22Rv1 (cell line): ENCODE measurements around the gene MRS2.
A peak's percentile ranks its signal among the peaks of the same experiment; 100 is the strongest.
"Not testable (repeated sequence)": the region's sequence is repeated elsewhere in the genome, so short reads cannot be mapped to it uniquely, and the experiment has no call there.

Experiments used
- H3K27ac ChIP-seq: fragments of 450-650 bp; 2 replicates; pipeline ENCODE4 v1.5.1; 2017
- ZFX ChIP-seq: fragments of 450-650 bp; IDR thresholded peaks from 2 replicates; pipeline ENCODE4 v1.6.1; 2017; ENCODE audit warnings: antibody characterized with exemption, borderline replicate concordance
- TF ChIP-seq, protein P1 (sequence below): fragments of 450-650 bp; IDR thresholded peaks from 2 replicates; pipeline ENCODE4 v1.5.1; 2017; ENCODE audit warnings: mild to moderate bottlenecking

MRS2 gene

DNA sequence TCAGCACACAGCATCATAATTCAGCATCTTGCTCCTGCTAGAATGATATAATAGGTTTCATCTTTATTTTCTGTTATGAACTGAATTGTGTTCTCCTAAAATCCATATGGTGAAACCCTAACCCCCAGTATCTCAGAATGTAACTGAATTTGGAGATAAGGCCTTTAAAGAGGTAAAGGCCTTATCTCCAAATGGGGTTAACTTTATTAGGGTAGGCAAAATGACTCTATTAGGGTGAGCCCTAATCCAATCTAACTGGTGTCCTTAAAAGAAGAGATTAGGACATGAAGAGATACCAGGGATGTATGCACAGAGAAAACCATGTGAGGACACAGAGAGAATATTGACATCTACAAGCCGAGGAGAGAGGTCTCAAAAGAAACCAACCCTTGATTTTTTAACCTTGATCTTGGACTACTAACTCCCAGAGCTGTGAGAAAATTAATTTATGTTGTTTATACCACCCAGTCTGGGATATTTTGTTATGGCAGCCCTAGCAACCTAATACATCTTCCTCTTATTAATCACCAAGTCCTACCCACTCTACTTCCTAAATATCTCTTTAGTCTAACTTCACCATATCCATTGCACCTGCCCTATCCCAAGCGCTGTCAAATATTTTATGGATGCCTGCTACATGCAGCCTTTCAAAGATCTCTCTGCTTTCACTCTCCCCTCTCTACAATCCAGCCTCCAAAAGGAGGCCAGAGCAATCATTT is 8.5 kb upstream of the MRS2 start:
- no peak overlapping the region for H3K27ac ChIP-seq
- TF ChIP-seq ZFX = no peak
- TF ChIP-seq, protein P1, sequence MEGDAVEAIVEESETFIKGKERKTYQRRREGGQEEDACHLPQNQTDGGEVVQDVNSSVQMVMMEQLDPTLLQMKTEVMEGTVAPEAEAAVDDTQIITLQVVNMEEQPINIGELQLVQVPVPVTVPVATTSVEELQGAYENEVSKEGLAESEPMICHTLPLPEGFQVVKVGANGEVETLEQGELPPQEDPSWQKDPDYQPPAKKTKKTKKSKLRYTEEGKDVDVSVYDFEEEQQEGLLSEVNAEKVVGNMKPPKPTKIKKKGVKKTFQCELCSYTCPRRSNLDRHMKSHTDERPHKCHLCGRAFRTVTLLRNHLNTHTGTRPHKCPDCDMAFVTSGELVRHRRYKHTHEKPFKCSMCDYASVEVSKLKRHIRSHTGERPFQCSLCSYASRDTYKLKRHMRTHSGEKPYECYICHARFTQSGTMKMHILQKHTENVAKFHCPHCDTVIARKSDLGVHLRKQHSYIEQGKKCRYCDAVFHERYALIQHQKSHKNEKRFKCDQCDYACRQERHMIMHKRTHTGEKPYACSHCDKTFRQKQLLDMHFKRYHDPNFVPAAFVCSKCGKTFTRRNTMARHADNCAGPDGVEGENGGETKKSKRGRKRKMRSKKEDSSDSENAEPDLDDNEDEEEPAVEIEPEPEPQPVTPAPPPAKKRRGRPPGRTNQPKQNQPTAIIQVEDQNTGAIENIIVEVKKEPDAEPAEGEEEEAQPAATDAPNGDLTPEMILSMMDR = no peak

DNA sequence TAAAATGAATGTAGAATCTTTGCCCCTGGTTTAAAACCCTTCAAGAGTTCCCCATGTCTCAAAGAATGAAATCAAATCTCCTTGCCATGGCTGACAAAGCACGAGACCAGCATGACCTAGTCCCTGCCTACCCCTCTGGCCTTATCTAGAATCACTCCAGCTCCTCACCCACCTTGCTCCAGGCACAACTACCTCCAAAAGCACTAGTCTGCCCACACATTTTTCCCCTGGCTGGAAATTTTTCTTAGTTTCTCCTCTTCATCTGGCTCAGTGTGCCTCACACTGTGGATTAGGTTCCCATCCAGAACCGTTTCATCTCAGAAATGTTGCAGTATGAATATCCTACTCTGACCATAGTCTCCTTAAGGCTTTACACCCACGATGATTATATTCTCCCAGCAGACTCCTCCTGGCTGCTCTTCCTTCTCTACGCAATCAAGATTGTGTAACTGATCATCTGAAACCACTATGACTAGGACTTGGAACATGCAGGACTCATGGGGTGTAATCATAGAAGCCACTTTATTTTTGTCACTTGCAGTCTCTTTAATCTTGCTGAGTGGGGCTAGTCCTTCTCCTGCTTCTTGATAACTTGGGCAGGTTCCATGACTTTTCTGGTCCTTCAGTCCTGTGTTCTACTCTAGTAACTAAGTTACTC is 7.8 kb upstream of the MRS2 start:
- no peak overlapping the region for H3K27ac ChIP-seq
- TF ChIP-seq ZFX = no peak
- TF ChIP-seq, protein P1 = no peak

DNA sequence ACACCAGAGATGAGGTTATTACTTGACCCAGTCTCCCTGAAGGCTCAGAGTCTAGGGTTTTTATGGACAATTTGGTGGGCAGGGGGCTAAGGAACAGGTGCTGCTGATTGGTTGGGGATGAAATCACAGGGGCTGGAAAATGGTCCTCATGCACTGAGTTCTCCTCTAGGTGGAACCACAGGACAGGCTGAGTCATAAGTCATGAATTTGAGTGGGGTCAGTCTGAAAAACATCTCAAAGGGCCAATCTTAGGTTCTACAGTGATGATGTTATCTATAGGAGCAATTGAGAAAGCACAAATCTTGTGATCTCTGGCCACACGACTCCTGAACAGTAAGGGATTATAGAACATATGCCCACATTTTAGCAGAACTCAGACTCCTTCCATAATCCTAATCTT is 5.9 kb upstream of the MRS2 start:
- TF ChIP-seq, protein P1 = no peak
- TF ChIP-seq ZFX = no peak
- H3K27ac ChIP-seq = no peak overlapping the region

DNA sequence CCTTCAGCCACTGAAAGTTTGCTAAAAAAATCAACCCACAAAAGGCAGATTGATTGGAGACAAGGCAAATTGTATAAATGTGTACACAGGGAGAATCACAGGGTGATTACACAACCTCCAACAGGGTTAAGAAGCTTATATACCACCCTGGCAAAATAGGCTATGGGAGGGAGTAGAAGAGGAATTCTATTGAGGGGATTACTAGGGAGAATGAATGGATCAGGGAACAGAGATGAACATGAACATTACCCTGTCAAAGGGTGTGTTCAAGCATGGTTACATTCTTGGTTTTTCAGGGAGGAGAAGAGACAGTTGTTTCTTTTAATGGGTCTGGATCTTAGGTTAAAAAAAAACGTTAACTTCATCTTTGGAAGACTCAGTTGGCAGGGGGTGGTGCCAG is 5.1 kb upstream of the MRS2 start:
- no peak for TF ChIP-seq ZFX
- TF ChIP-seq, protein P1 = no peak

DNA sequence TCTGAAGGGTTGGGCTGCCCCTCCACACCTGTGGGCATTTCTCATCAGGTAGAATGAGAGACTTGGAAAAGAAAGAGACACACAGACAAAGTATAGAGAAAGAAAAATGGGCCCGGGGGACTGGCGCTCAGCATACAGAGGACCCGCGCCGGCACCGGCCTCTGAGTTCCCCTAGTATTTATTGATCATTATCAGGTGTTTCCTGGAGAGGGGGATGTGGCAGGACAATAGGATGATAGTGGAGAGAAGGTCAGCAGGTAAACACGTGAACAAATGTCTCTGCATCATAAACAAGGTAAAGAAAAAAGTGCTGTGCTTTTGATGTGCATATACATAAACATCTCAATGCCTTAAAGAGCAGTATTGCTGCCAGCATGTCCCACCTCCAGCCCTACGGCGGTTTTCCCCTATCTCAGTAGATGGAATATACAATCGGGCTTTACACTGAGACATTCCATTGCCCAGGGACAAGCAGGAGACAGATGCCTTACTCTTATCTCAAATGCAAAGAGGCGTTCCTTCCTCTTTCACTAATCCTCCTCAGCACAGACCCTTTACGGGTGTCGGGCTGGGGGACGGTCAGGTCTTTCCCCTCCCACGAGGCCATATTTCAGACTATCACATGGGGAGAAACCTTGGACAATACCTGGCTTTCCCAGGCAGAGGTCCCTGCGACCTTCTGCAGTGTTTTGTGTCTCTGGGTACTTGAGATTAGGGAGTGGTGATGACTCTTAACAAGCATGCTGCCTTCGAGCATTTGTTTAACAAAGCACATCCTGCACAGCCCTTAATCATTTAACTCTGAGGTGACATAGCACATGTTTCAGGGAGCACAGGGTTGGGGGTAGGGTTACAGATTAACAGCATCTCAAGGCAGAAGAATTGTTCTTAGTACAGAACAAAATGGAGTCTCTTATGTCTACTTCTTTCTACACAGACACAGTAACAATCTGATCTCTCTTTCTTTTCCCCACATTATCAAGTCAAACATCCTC is 2.4 kb upstream of the MRS2 start:
- not testable (repeated sequence) for H3K27ac ChIP-seq

More for the DNA sequence above, 5.1 kb upstream of the MRS2 start:
- no peak overlapping the region for H3K27ac ChIP-seq

DNA sequence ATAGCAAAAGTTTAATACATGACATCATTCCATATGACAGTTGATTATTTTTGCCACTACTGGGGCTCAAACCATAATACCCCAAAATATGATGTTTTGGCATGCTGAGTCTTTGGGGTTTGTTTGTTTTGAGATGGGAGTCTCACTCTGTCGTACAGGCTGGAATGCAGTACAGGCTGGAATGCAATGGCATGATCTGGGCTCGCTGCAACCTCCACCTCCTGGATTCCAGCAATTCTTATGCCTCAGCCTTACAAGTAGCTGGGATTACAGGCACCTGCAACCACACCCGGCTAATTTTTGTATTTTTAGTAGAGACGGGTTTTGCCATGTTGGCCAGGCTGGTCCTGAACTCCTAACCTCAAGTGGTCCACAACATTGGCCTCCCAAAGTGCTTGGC is 1.3 kb upstream of the MRS2 start:
- TF ChIP-seq, protein P1 = no peak
- no peak for TF ChIP-seq ZFX
- H3K27ac ChIP-seq = no peak overlapping the region

DNA sequence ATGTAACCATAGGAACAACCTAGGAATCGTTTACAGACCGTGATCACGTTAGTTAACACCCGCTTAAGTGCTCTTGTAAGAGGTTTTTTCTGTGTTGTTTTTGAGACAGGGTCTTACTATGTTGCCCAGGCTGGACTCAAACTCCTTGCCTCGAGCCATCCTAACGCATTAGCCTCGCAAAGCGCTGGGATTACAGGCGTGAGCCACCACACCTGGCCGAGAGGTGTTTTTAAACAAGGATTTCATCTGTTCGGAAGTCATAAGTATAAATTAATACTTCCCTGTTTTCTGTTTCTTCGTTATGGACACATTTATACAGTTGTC is 727 bp downstream of the MRS2 start:
- no peak for TF ChIP-seq ZFX
- TF ChIP-seq, protein P1 = no peak
- H3K27ac ChIP-seq = peak overlapping the region; percentile 68
